Measurements from ENCODE around the gene SLN.

Gene SLN

GRCh38 chr11:107699371-107700285 is 12.2 kb downstream of the SLN start:
- no peak for DNase-seq (ENCODE audit: low read depth)
- no peak for TF ChIP-seq CTCF (conservative IDR thresholded peaks at IDR 0.05; ENCODE audit: low read depth, low read length)
- no peak overlapping the region for H3K4me3 ChIP-seq (ENCODE audit: low read depth, low read length)

GRCh38 chr11:107697291-107697690 is 14.6 kb downstream of the SLN start:
- no peak for TF ChIP-seq CTCF (conservative IDR thresholded peaks at IDR 0.05; ENCODE audit: low read depth, low read length)
- no peak for DNase-seq (ENCODE audit: low read depth)
- no peak overlapping the region for H3K4me3 ChIP-seq (ENCODE audit: low read depth, low read length)

- TF ChIP-seq CTCF (conservative IDR thresholded peaks at IDR 0.05; ENCODE audit: low read depth, low read length) = no peak
- DNase-seq (ENCODE audit: low read depth) = peak; percentile 90
- no peak overlapping the region for H3K4me3 ChIP-seq (ENCODE audit: low read depth, low read length)
These were observed 15.7 kb downstream of the SLN start for GRCh38 chr11:107696140-107696539.

GRCh38 chr11:107695446-107695845 is 16.4 kb downstream of the SLN start:
- no peak for TF ChIP-seq CTCF (conservative IDR thresholded peaks at IDR 0.05; ENCODE audit: low read depth, low read length)
- DNase-seq (ENCODE audit: low read depth) = peak; percentile 58
- no peak overlapping the region for H3K4me3 ChIP-seq (ENCODE audit: low read depth, low read length)

GRCh38 chr11:107691000-107691750 is 20.7 kb downstream of the SLN start:
- no peak for TF ChIP-seq CTCF (conservative IDR thresholded peaks at IDR 0.05; ENCODE audit: low read depth, low read length)
- H3K4me3 ChIP-seq (ENCODE audit: low read depth, low read length) = no peak overlapping the region
- DNase-seq (ENCODE audit: low read depth) = no peak

- peak; percentile 82 for TF ChIP-seq CTCF (conservative IDR thresholded peaks at IDR 0.05; ENCODE audit: low read depth, low read length)
- H3K4me3 ChIP-seq (ENCODE audit: low read depth, low read length) = peak overlapping the region; percentile 2
- DNase-seq (ENCODE audit: low read depth) = peak; percentile 79
These were observed 22.3 kb downstream of the SLN start for GRCh38 chr11:107689317-107690202.

All from choroid plexus epithelial cell (primary cell).